ENCODE results near the gene PTPRN2.

The PTPRN2 gene

GRCh38 chr7:158248816-158249215, 338.8 kb downstream of the PTPRN2 start:
- Histone ChIP-seq H3K27ac (no peak overlapping the region), H3K4me3 (no peak overlapping the region)
- DNase-seq (ENCODE audit: low spot score), result no peak
- TF ChIP-seq CTCF (IDR thresholded peaks at IDR 0.05), result no peak

GRCh38 chr7:158247758-158248487, 339.7 kb downstream of the PTPRN2 start:
- H3K4me3 ChIP-seq, result no peak overlapping the region
- TF ChIP-seq CTCF (IDR thresholded peaks at IDR 0.05), result no peak
- no peak overlapping the region for H3K27ac ChIP-seq
- peak; percentile 40 for DNase-seq (ENCODE audit: low spot score)

GRCh38 chr7:158246960-158247673, 340.5 kb downstream of the PTPRN2 start:
- DNase-seq (ENCODE audit: low spot score), result peak; percentile 45
- Histone ChIP-seq H3K4me3 (no peak overlapping the region), H3K27ac (no peak overlapping the region)
- TF ChIP-seq CTCF (IDR thresholded peaks at IDR 0.05), result no peak

GRCh38 chr7:158246272-158246959, 341.2 kb downstream of the PTPRN2 start:
- H3K27ac ChIP-seq, result no peak overlapping the region
- peak; percentile 55 for DNase-seq (ENCODE audit: low spot score)
- TF ChIP-seq CTCF (IDR thresholded peaks at IDR 0.05), result no peak
- H3K4me3 ChIP-seq, result no peak overlapping the region

- DNase-seq (ENCODE audit: low spot score), result peak; percentile 41
- TF ChIP-seq CTCF (IDR thresholded peaks at IDR 0.05), result no peak
- no peak overlapping the region for H3K27ac ChIP-seq
- no peak overlapping the region for H3K4me3 ChIP-seq
These were observed 341.9 kb downstream of the PTPRN2 start for GRCh38 chr7:158245724-158246041.

GRCh38 chr7:158244873-158245723, 342.5 kb downstream of the PTPRN2 start:
- Histone ChIP-seq H3K27ac (no peak overlapping the region), H3K4me3 (no peak overlapping the region)
- no peak for TF ChIP-seq CTCF (IDR thresholded peaks at IDR 0.05)
- DNase-seq (ENCODE audit: low spot score), result no peak
